Measurements from ENCODE around the gene TRIO. TPM values are rescaled to one million over a fixed set of nuclear protein-coding genes. Genes with fewer than 3 reads are reported as not detected.

Gene TRIO
- total and polyA plus RNA-seq, 12 donors: 26.2 to 85.2 (median 61.9) TPM

GRCh38 chr5:14337593-14337992 is 194.5 kb downstream of the TRIO start:
- WGBS, 2 donors: 83 to 90% methylated on average over 7 of the region's 7 CpGs
- Histone ChIP-seq H3K27me3 (no peaks in the 10 kb centered on the region), H3K9me3 (no peaks in the 10 kb centered on the region), H3K4me1 (peaks cover 0 to 19% (median 6%) of the 10 kb centered on the region in 9 donors), H3K36me3 (peaks cover 0 to 83% (median 20%) of the 10 kb centered on the region in 9 donors), H3K4me3 (no peak overlapping the region), H3K27ac (no peak overlapping the region)
- ATAC-seq: no peak
- intact Hi-C loops (cut with DNase I): loop anchor here in 1 of 10 donors (10.0 kb wide), 1 partner anchor 233 kb away; no protein-coding TSS in a partner anchor
- DNase-seq: no peak
- no peak for TF ChIP-seq CTCF (IDR thresholded peaks at IDR 0.05)

GRCh38 chr5:14339468-14339867 is 196.3 kb downstream of the TRIO start:
- Histone ChIP-seq H3K9me3 (no peaks in the 10 kb centered on the region), H3K36me3 (peaks cover 0 to 79% (median 20%) of the 10 kb centered on the region in 9 donors), H3K27me3 (no peaks in the 10 kb centered on the region), H3K4me3 (no peak overlapping the region), H3K4me1 (peaks cover 0 to 31% (median 8%) of the 10 kb centered on the region in 9 donors), H3K27ac (no peak overlapping the region)
- TF ChIP-seq CTCF (IDR thresholded peaks at IDR 0.05): no peak
- 66 to 69% methylated on average over 11 of the region's 11 CpGs for WGBS, 2 donors
- peak in 1 of 2 donors; percentile 31 for DNase-seq
- intact Hi-C loops (cut with DNase I): loop anchor here in 1 of 10 donors (10.0 kb wide), 1 partner anchor 235 kb away; no protein-coding TSS in a partner anchor
- peak in 3 of 8 donors; percentile 46 to 67 (median 51) for ATAC-seq

GRCh38 chr5:14341571-14342230 is 198.6 kb downstream of the TRIO start:
- no peak overlapping the region for H3K4me3 ChIP-seq
- no peak for ATAC-seq
- intact Hi-C loops (cut with DNase I): no loop called here
- DNase-seq: no peak
- WGBS, 2 donors: 65% methylated on average over 4 of the region's 4 CpGs
- peaks cover 0 to 80% (median 20%) of the 10 kb centered on the region in 9 donors for H3K36me3 ChIP-seq
- peak overlapping the region in 2 of 10 donors; percentile 25 to 54 for H3K27ac ChIP-seq
- H3K27me3 ChIP-seq: no peaks in the 10 kb centered on the region
- H3K4me1 ChIP-seq: peaks cover 0 to 31% (median 8%) of the 10 kb centered on the region in 9 donors
- H3K9me3 ChIP-seq: no peaks in the 10 kb centered on the region
- TF ChIP-seq CTCF (IDR thresholded peaks at IDR 0.05): no peak

GRCh38 chr5:14342306-14342705 is 199.2 kb downstream of the TRIO start:
- intact Hi-C loops (cut with DNase I): no loop called here
- Histone ChIP-seq H3K36me3 (peaks cover 0 to 75% (median 14%) of the 10 kb centered on the region in 9 donors), H3K27ac (peak overlapping the region in 2 of 10 donors; percentile 25 to 54), H3K9me3 (no peaks in the 10 kb centered on the region), H3K4me3 (no peak overlapping the region), H3K27me3 (no peaks in the 10 kb centered on the region), H3K4me1 (peaks cover 0 to 31% (median 8%) of the 10 kb centered on the region in 9 donors)
- no peak for TF ChIP-seq CTCF (IDR thresholded peaks at IDR 0.05)
- ATAC-seq: peak; percentile 42 to 77 (median 58)
- no peak for DNase-seq
- WGBS, 2 donors: 47 to 52% methylated on average over 3 of the region's 3 CpGs

Data from heart right ventricle (tissue), 16 donors.